ENCODE results near the gene SPNS3. TPM values are rescaled to one million over a fixed set of nuclear protein-coding genes. Genes with fewer than 3 reads are reported as not detected.

The SPNS3 gene
- polyA plus RNA-seq, 1 donor from 2014 or later = 0.94 TPM

GRCh38 chr17:4442582-4442981, 8.8 kb downstream of the SPNS3 start:
- Mint-ChIP-seq H3K27ac (peak overlapping the region in 1 of 3 donors; percentile 53), H3K9me3 (peaks cover 0 to 2% (median 0%) of the 10 kb centered on the region in 3 donors), H3K27me3 (no peaks in the 10 kb centered on the region)

GRCh38 chr17:4443476-4443875, 9.7 kb downstream of the SPNS3 start:
- Mint-ChIP-seq H3K36me3 (no peaks in the 10 kb centered on the region), H3K27ac (no peak overlapping the region), H3K4me1 (no peaks in the 10 kb centered on the region), H3K4me3 (no peak overlapping the region), H3K9me3 (peaks cover 0 to 2% (median 0%) of the 10 kb centered on the region in 3 donors), H3K27me3 (no peaks in the 10 kb centered on the region)

More at GRCh38 chr17:4442582-4442981, 8.8 kb downstream of the SPNS3 start:
- Mint-ChIP-seq H3K4me3 (no peak overlapping the region), H3K4me1 (no peaks in the 10 kb centered on the region), H3K36me3 (no peaks in the 10 kb centered on the region)

- Mint-ChIP-seq H3K27ac (no peak overlapping the region), H3K9me3 (peaks cover 0 to 2% (median 0%) of the 10 kb centered on the region in 3 donors), H3K36me3 (no peaks in the 10 kb centered on the region), H3K27me3 (no peaks in the 10 kb centered on the region), H3K4me3 (no peak overlapping the region), H3K4me1 (no peaks in the 10 kb centered on the region)
Observed at GRCh38 chr17:4444782-4445473, 11.2 kb downstream of the SPNS3 start.

- peaks cover 0 to 2% (median 0%) of the 10 kb centered on the region in 3 donors for H3K9me3 Mint-ChIP-seq
- no peak overlapping the region for H3K4me3 Mint-ChIP-seq
- H3K4me1 Mint-ChIP-seq = no peaks in the 10 kb centered on the region
- no peaks in the 10 kb centered on the region for H3K27me3 Mint-ChIP-seq
- no peak overlapping the region for H3K27ac Mint-ChIP-seq
- H3K36me3 Mint-ChIP-seq = no peaks in the 10 kb centered on the region
Observed at GRCh38 chr17:4445731-4446130, 12.0 kb downstream of the SPNS3 start.

DNA sequence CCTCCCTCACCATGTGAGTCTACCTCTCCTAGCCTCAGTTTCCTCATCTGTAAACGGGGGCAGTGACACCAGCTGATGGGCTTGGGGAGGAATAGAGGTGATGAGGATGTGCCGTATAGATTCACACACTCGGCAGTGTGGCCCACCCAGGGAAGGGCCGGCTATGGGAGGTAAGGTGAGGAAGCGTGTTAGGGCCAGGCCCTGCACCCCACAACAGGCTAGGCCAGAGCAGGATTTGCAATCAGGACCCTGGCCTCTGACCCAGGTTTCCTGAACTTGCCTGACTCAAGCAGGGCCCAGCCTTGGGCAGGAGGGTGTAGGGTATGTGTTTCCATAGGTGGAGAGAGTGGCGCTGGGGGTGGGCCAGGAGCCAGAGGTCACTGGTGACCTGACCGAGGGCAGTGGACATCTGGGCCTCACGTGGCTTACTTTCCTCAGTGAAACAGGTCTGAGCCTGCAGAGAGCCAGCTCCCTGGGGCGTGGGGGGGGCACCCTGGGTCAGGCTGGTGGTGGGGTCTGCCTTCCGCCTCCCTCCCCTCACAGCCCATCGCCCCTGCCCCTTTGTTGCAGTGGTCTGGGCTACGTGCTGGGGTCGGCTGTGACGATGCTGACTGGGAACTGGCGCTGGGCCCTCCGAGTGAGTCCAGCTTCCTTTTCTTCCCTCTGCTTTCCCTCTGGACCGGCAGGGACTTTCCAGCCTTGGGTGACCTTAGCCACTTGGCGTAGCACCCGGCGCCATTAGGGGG, 12.8 kb downstream of the SPNS3 start:
- Mint-ChIP-seq H3K4me1 (no peaks in the 10 kb centered on the region), H3K36me3 (no peaks in the 10 kb centered on the region), H3K4me3 (no peak overlapping the region), H3K27me3 (no peaks in the 10 kb centered on the region), H3K9me3 (peaks cover 0 to 2% (median 0%) of the 10 kb centered on the region in 3 donors), H3K27ac (no peak overlapping the region)

DNA sequence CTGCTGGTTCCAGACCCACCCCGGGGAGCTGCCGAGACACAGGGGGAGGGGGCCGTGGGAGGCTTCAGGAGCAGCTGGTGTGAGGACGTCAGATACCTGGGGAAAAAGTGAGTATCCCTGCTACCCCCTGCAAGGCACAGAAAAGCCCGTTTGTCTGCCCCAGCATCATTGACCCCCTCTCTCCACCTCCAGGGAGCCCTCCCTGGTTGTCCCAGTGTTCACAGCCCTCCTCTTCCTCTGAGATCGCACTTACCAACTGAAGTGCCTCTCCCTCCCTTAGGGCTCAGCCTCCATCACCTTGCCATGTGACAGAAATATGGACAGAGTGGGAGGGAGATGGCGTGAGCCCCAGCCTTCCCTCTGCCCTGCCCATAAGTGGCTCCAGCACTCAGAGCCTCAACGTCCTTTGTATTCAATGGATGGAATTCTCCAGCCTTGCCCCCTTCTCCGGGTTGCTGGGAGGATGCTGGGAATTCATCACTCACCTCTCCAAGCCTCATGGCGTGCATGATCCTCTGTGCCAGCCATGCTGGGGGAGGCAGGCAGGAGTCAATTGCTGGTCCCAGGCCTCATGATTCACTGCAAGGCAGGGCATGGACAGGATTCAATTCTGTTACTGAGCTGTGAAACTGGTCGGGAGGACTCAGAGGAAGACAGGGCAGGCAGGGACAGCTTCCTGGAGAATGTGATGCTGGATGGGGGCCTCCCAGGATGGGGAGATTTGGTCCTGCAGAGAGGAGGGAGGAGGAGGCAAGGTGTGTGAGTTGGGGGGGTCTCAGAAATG, 14.6 kb downstream of the SPNS3 start:
- peaks cover 3% of the 10 kb centered on the region for H3K27me3 Mint-ChIP-seq
- H3K4me3 Mint-ChIP-seq = no peak overlapping the region
- no peaks in the 10 kb centered on the region for H3K4me1 Mint-ChIP-seq
- H3K27ac Mint-ChIP-seq = no peak overlapping the region
- no peaks in the 10 kb centered on the region for H3K9me3 Mint-ChIP-seq
- peaks cover 3% of the 10 kb centered on the region for H3K36me3 Mint-ChIP-seq

- Mint-ChIP-seq H3K9me3 (no peaks in the 10 kb centered on the region), H3K27ac (no peak overlapping the region)
Observed at GRCh38 chr17:4449736-4450135, 16.0 kb downstream of the SPNS3 start.

GRCh38 chr17:4450710-4451316, 17.1 kb downstream of the SPNS3 start:
- Mint-ChIP-seq H3K9me3 (no peaks in the 10 kb centered on the region), H3K27ac (no peak overlapping the region), H3K4me1 (no peaks in the 10 kb centered on the region), H3K4me3 (no peak overlapping the region), H3K27me3 (peaks cover 3% of the 10 kb centered on the region), H3K36me3 (peaks cover 3% of the 10 kb centered on the region)

More at GRCh38 chr17:4449736-4450135, 16.0 kb downstream of the SPNS3 start:
- Mint-ChIP-seq H3K4me3 (no peak overlapping the region), H3K36me3 (peaks cover 3% of the 10 kb centered on the region), H3K4me1 (no peaks in the 10 kb centered on the region), H3K27me3 (peaks cover 3% of the 10 kb centered on the region)

- Mint-ChIP-seq H3K9me3 (no peaks in the 10 kb centered on the region), H3K4me3 (no peak overlapping the region), H3K36me3 (peaks cover 3% of the 10 kb centered on the region), H3K4me1 (no peaks in the 10 kb centered on the region), H3K27me3 (peaks cover 4% of the 10 kb centered on the region), H3K27ac (no peak overlapping the region)
Observed at GRCh38 chr17:4453812-4454591, 20.3 kb downstream of the SPNS3 start.

- no peak overlapping the region for H3K4me3 Mint-ChIP-seq
- H3K4me1 Mint-ChIP-seq = peaks cover 0 to 2% (median 0%) of the 10 kb centered on the region in 3 donors
- peaks cover 2% of the 10 kb centered on the region for H3K27me3 Mint-ChIP-seq
Observed at GRCh38 chr17:4460661-4461060, 26.9 kb downstream of the SPNS3 start.

GRCh38 chr17:4463818-4464476, 30.2 kb downstream of the SPNS3 start:
- Mint-ChIP-seq H3K36me3 (peaks cover 8% of the 10 kb centered on the region), H3K27ac (peak overlapping the region in 1 of 3 donors; percentile 73), H3K4me1 (peaks cover 0 to 2% (median 0%) of the 10 kb centered on the region in 3 donors), H3K9me3 (peaks cover 5 to 11% (median 9%) of the 10 kb centered on the region in 3 donors), H3K4me3 (no peak overlapping the region), H3K27me3 (peaks cover 2% of the 10 kb centered on the region)

More at GRCh38 chr17:4460661-4461060, 26.9 kb downstream of the SPNS3 start:
- no peak overlapping the region for H3K27ac Mint-ChIP-seq
- peaks cover 5 to 11% (median 7%) of the 10 kb centered on the region in 3 donors for H3K9me3 Mint-ChIP-seq
- H3K36me3 Mint-ChIP-seq = peaks cover 6% of the 10 kb centered on the region

DNA sequence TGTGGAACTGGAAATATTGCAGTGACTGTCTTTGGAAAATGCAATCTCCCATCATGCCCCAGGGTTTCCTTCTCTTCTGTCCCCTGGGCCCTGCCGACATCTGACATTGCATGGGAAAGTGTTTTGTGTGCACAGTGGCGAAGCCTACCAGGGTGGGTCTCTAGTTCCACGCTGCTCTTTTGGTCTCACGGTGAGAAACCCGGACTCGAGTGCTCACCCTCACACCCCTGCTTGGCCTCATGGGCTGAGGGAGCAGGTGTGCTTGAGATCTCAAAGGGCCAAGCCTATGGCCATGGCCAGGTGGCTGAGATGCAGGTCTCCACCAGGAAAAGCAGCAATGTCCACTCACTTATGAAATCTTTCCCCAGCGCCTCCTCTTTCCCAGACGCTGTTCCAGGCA, 32.0 kb downstream of the SPNS3 start:
- H3K4me3 Mint-ChIP-seq = no peak overlapping the region
- H3K27me3 Mint-ChIP-seq = no peaks in the 10 kb centered on the region
- no peak overlapping the region for H3K27ac Mint-ChIP-seq
- H3K9me3 Mint-ChIP-seq = peaks cover 0 to 3% (median 1%) of the 10 kb centered on the region in 3 donors
- peaks cover 2% of the 10 kb centered on the region for H3K36me3 Mint-ChIP-seq
- H3K4me1 Mint-ChIP-seq = no peaks in the 10 kb centered on the region

GRCh38 chr17:4467287-4467686, 33.5 kb downstream of the SPNS3 start:
- Mint-ChIP-seq H3K9me3 (peaks cover 0 to 3% (median 0%) of the 10 kb centered on the region in 3 donors), H3K36me3 (peaks cover 2% of the 10 kb centered on the region), H3K27me3 (no peaks in the 10 kb centered on the region), H3K4me1 (no peaks in the 10 kb centered on the region), H3K4me3 (no peak overlapping the region), H3K27ac (no peak overlapping the region)

GRCh38 chr17:4469552-4469951, 35.8 kb downstream of the SPNS3 start:
- Mint-ChIP-seq H3K36me3 (peaks cover 2% of the 10 kb centered on the region), H3K4me1 (no peaks in the 10 kb centered on the region), H3K9me3 (peaks cover 0 to 3% (median 0%) of the 10 kb centered on the region in 3 donors), H3K27me3 (no peaks in the 10 kb centered on the region), H3K27ac (no peak overlapping the region), H3K4me3 (no peak overlapping the region)
